ENCODE measurements around the gene PCDH19. TPM values are rescaled to one million over a fixed set of nuclear protein-coding genes. Genes with fewer than 3 reads are reported as not detected.

PCDH19 gene
- total RNA-seq, 1 experiment from 2014 or later = 1.2 TPM

DNA sequence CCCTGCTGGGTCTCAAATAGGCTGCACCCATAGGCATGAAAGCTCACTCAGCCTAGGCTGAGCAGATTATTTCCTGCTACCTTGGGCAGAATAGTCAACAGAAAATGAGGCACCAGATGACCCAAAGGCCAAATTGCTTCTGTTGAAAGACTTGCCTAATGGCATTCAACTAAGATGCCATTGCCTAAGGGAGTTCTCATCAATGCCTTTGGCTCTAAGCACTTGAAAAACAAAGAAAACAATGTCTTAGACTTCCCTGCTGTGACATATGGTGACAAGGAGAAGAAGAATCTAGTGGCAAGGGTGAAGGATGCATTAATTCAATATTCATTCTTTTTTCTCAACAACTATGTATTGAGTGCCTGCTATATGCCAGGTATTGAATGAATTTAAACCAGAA, 25.7 kb upstream of the PCDH19 start:
- Histone ChIP-seq H4K20me1 (ENCODE audit: control insufficient read depth, insufficient read depth, insufficient read length) (no peaks in the 10 kb centered on the region), H3K27ac (ENCODE audit: insufficient read length, low read depth, low read length) (no peak overlapping the region), H3K79me1 (ENCODE audit: insufficient read depth, low read depth, low read length, poor library complexity, severe bottlenecking) (no peaks in the 10 kb centered on the region), H2BK15ac (ENCODE audit: low read depth, low read length) (no peak overlapping the region), H2BK5ac (ENCODE audit: insufficient read length, low read length) (no peak overlapping the region), H2BK12ac (ENCODE audit: insufficient read length, low read depth, low read length) (no peak overlapping the region), H2BK20ac (ENCODE audit: low read depth, low read length, poor library complexity, severe bottlenecking) (no peak overlapping the region), H3K56ac (ENCODE audit: insufficient read length, low read depth, low read length) (no peak overlapping the region), H3T11ph (ENCODE audit: low read length) (no peak overlapping the region), H3K23ac (ENCODE audit: insufficient read length, low read depth, low read length) (no peak overlapping the region), H3K23me2 (ENCODE audit: insufficient read length, low read depth, low read length, poor library complexity, severe bottlenecking) (no peaks in the 10 kb centered on the region), H3K14ac (ENCODE audit: insufficient read depth, low read length) (no peak overlapping the region), H3K79me2 (ENCODE audit: insufficient read depth, low read length) (no peaks in the 10 kb centered on the region), H3K4ac (ENCODE audit: low read depth, low read length) (no peak overlapping the region), H3K18ac (ENCODE audit: insufficient read length, low read depth, low read length) (no peak overlapping the region), H3K27me3 (ENCODE audit: insufficient read depth, low read length) (no peaks in the 10 kb centered on the region), H4K91ac (ENCODE audit: insufficient read length, low read depth, low read length) (no peak overlapping the region), H3K4me1 (ENCODE audit: insufficient read depth, low read length) (peaks cover 12% of the 10 kb centered on the region), H2AK5ac (ENCODE audit: insufficient read length, low read length) (no peak overlapping the region), H3K4me2 (ENCODE audit: insufficient read depth, insufficient read length, low read length) (no peak overlapping the region), H2AFZ (ENCODE audit: low read length) (no peak overlapping the region), H3K9me3 (ENCODE audit: control insufficient read depth, low read depth, low read length) (no peaks in the 10 kb centered on the region), H2BK120ac (ENCODE audit: low read depth, low read length, poor library complexity, severe bottlenecking) (no peak overlapping the region), H4K8ac (replicated peaks; ENCODE audit: insufficient read length, low read depth, low read length) (no peak overlapping the region), H3K9ac (ENCODE audit: extremely low read depth, insufficient read length, low read length) (no peak overlapping the region), H4K5ac (ENCODE audit: insufficient read length, low read depth, low read length) (no peak overlapping the region)
- Mint-ChIP-seq H3K4me3 (no peak overlapping the region), H3K36me3 (ENCODE audit: insufficient read depth in 1 of 3, low read depth in 3 of 3) (no peaks in the 10 kb centered on the region; a peak in 1 of 7 replicates), H3K4me1 (peaks cover 30% of the 10 kb centered on the region in 2 experiments), H3K27me3 (ENCODE audit: low read depth) (no peaks in the 10 kb centered on the region; the same call in 1 of the 2 replicates), H3K27ac (0 out of 7 replicates have a peak overlapping the region, but pooled peaks of 1 of the 3 experiments have one; percentile 61), H3K9me3 (peaks cover 0 to 22% of the 10 kb centered on the region in 2 experiments; a peak in 3 of 5 replicates)
- DNase-seq = no peak
- TF ChIP-seq, protein P1, sequence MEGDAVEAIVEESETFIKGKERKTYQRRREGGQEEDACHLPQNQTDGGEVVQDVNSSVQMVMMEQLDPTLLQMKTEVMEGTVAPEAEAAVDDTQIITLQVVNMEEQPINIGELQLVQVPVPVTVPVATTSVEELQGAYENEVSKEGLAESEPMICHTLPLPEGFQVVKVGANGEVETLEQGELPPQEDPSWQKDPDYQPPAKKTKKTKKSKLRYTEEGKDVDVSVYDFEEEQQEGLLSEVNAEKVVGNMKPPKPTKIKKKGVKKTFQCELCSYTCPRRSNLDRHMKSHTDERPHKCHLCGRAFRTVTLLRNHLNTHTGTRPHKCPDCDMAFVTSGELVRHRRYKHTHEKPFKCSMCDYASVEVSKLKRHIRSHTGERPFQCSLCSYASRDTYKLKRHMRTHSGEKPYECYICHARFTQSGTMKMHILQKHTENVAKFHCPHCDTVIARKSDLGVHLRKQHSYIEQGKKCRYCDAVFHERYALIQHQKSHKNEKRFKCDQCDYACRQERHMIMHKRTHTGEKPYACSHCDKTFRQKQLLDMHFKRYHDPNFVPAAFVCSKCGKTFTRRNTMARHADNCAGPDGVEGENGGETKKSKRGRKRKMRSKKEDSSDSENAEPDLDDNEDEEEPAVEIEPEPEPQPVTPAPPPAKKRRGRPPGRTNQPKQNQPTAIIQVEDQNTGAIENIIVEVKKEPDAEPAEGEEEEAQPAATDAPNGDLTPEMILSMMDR (conservative IDR thresholded peaks at IDR 0.05) = no peak
